Activated T-helper 1 cell treated with anti-CD3 and anti-CD28 coated beads, Interleukin-12 subunit alpha, Interleukin-12 subunit beta, Interleukin-2, Interleukin-4 antibody, amounts not matched to agents 30 ng/mL and 10 ng/mL and 1 ng/mL, durations not matched to agents 14 hours and 24 hours and 36 hours (primary cell): ENCODE results near the gene UBE2K. TPM values are rescaled to one million over a fixed set of nuclear protein-coding genes. Genes with fewer than 3 reads are reported as not detected.

Experiments
- total RNA-seq: library from RNA; stranded (reverse); gene quantifications from 2 replicates; pipeline ENCODE4 v1.2.3, GENCODE V29; 2022

The UBE2K gene
- total RNA-seq, 1 donor from 2014 or later = 92.2 TPM

Other genes starting within 250 kb of the UBE2K start
- 1,540 and 1,586 TPM in 2 replicates for gene RPL9, start 239.2 kb upstream of the UBE2K start, total RNA-seq
- gene LIAS, start 239.1 kb upstream of the UBE2K start, total RNA-seq = 28.6 and 29.7 TPM in 2 replicates
- 26.0 and 30.6 TPM in 2 replicates for gene UGDH, start 170.7 kb upstream of the UBE2K start, total RNA-seq
- gene SMIM14, start 59.3 kb upstream of the UBE2K start, total RNA-seq = 0.76 and 1.6 TPM in 2 replicates